Measurements from ENCODE around the gene AHDC1.

The AHDC1 gene

GRCh38 chr1:27638805-27639204, 34.9 kb upstream of the AHDC1 start:
- TF ChIP-seq GATA3 (IDR thresholded peaks at IDR 0.05; ENCODE audit: low read depth, low read length) (no peak), GATA2 (IDR thresholded peaks at IDR 0.05; ENCODE audit: low read depth, low read length) (no peak)

GRCh38 chr1:27638047-27638734, 34.2 kb upstream of the AHDC1 start:
- TF ChIP-seq GATA3 (IDR thresholded peaks at IDR 0.05; ENCODE audit: low read depth, low read length) (no peak), GATA2 (IDR thresholded peaks at IDR 0.05; ENCODE audit: low read depth, low read length) (no peak)

- TF ChIP-seq GATA3 (IDR thresholded peaks at IDR 0.05; ENCODE audit: low read depth, low read length) = no peak
- no peak for TF ChIP-seq GATA2 (IDR thresholded peaks at IDR 0.05; ENCODE audit: low read depth, low read length)
Measured at GRCh38 chr1:27635396-27636142, 31.6 kb upstream of the AHDC1 start.

GRCh38 chr1:27634985-27635367, 31.0 kb upstream of the AHDC1 start, which contains the start of gene FGR:
Gene FGR, minus strand, starts transcription at chr1:27635185. Its CDS starts 11,269 bp downstream, at chr1:27623916.
- no peak for TF ChIP-seq GATA2 (IDR thresholded peaks at IDR 0.05; ENCODE audit: low read depth, low read length)
- no peak for TF ChIP-seq GATA3 (IDR thresholded peaks at IDR 0.05; ENCODE audit: low read depth, low read length)

GRCh38 chr1:27634177-27634984, 30.4 kb upstream of the AHDC1 start:
- TF ChIP-seq GATA2 (IDR thresholded peaks at IDR 0.05; ENCODE audit: low read depth, low read length) (no peak), GATA3 (IDR thresholded peaks at IDR 0.05; ENCODE audit: low read depth, low read length) (no peak)

GRCh38 chr1:27633640-27634176, 29.8 kb upstream of the AHDC1 start:
- TF ChIP-seq GATA2 (IDR thresholded peaks at IDR 0.05; ENCODE audit: low read depth, low read length) (no peak), GATA3 (IDR thresholded peaks at IDR 0.05; ENCODE audit: low read depth, low read length) (no peak)

- TF ChIP-seq GATA3 (IDR thresholded peaks at IDR 0.05; ENCODE audit: low read depth, low read length) (no peak), GATA2 (IDR thresholded peaks at IDR 0.05; ENCODE audit: low read depth, low read length) (no peak)
Measured at GRCh38 chr1:27633298-27633610, 29.3 kb upstream of the AHDC1 start.

GRCh38 chr1:27632387-27633297, 28.7 kb upstream of the AHDC1 start:
- no peak for TF ChIP-seq GATA2 (IDR thresholded peaks at IDR 0.05; ENCODE audit: low read depth, low read length)
- TF ChIP-seq GATA3 (IDR thresholded peaks at IDR 0.05; ENCODE audit: low read depth, low read length) = no peak

GRCh38 chr1:27630859-27631491, 27.0 kb upstream of the AHDC1 start:
- TF ChIP-seq GATA3 (IDR thresholded peaks at IDR 0.05; ENCODE audit: low read depth, low read length) (no peak), GATA2 (IDR thresholded peaks at IDR 0.05; ENCODE audit: low read depth, low read length) (no peak)

GRCh38 chr1:27628712-27629111, 24.8 kb upstream of the AHDC1 start:
- no peak for TF ChIP-seq GATA3 (IDR thresholded peaks at IDR 0.05; ENCODE audit: low read depth, low read length)
- no peak for TF ChIP-seq GATA2 (IDR thresholded peaks at IDR 0.05; ENCODE audit: low read depth, low read length)

- TF ChIP-seq GATA3 (IDR thresholded peaks at IDR 0.05; ENCODE audit: low read depth, low read length) = no peak
- TF ChIP-seq GATA2 (IDR thresholded peaks at IDR 0.05; ENCODE audit: low read depth, low read length) = no peak
Measured at GRCh38 chr1:27627061-27627460, 23.1 kb upstream of the AHDC1 start.

GRCh38 chr1:27626031-27626935, 22.3 kb upstream of the AHDC1 start:
- TF ChIP-seq GATA2 (IDR thresholded peaks at IDR 0.05; ENCODE audit: low read depth, low read length) (no peak), GATA3 (IDR thresholded peaks at IDR 0.05; ENCODE audit: low read depth, low read length) (no peak)
